CD4-positive, alpha-beta T cell (primary cell): ENCODE data around the gene SLC5A6. TPM values are rescaled to one million over a fixed set of nuclear protein-coding genes. Genes with fewer than 3 reads are reported as not detected.

Experiments used
- ATAC-seq: fragments of 200-7000 bp; cut with Tn5 transposase; one replicate; pipeline ENCODE4 v1.10.0; 2022; ENCODE audit warnings: mild to moderate bottlenecking; ENCODE audit not compliant: poor library complexity
- CTCF ChIA-PET: fragments of 350-600 bp; sonication (Branson Sonifier 250); formaldehyde crosslinking; loops from one replicate; lab custom pipeline; 2021; ENCODE audit warnings: antibody characterized with exemption, inconsistent platforms; lab: Charles Lee
- POLR2A ChIA-PET: fragments of 350-600 bp; sonication (Branson Sonifier 250); formaldehyde crosslinking; loops from one replicate; lab custom pipeline; 2021; ENCODE audit warnings: antibody characterized with exemption, inconsistent platforms; lab: Charles Lee
- DNase-seq, 14 experiments: peaks; one replicate each; pipeline ENCODE4 v3.0.0-alpha.2; 2013 to 2020; ENCODE audit warnings: mixed read lengths in 2 of 14
- H3K27ac ChIP-seq, 2 donors: one replicate each; pipeline versions ENCODE4 v1.5.1 to v1.7.0; 2013; ENCODE audit warnings: low read length in 2 of 2, low read depth in 1 of 2, mild to moderate bottlenecking in 1 of 2
- H3K27me3 ChIP-seq, 2 experiments: 1 replicate in 1 of 2; 2 replicates in 1 of 2; pipeline versions ENCODE4 v1.6.1 to v1.7.0; 2013; ENCODE audit warnings: low read length in 2 of 2, control low read depth in 1 of 2, mild to moderate bottlenecking in 1 of 2, moderate library complexity in 1 of 2; ENCODE audit not compliant: insufficient read depth in 2 of 2, control insufficient read depth in 1 of 2
- H3K36me3 ChIP-seq: one replicate; pipeline ENCODE4 v1.6.1; 2013; ENCODE audit warnings: low read length, control low read depth; ENCODE audit not compliant: insufficient read depth
- H3K4me1 ChIP-seq: one replicate; pipeline ENCODE4 v1.6.1; 2013; ENCODE audit warnings: low read length, control low read depth; ENCODE audit not compliant: insufficient read depth
- H3K4me3 ChIP-seq: one replicate; pipeline ENCODE4 v1.5.1; 2013; ENCODE audit warnings: mild to moderate bottlenecking, low read length, moderate library complexity
- H3K9me3 ChIP-seq, 2 experiments: 1 replicate in 1 of 2; 2 replicates in 1 of 2; pipeline versions ENCODE4 v1.6.1 to v1.7.0; 2013; ENCODE audit warnings: low read length in 2 of 2, mild to moderate bottlenecking in 2 of 2, control low read depth in 1 of 2, moderate library complexity in 1 of 2; ENCODE audit not compliant: control insufficient read depth in 1 of 2, insufficient read depth in 1 of 2
- H3K27ac Mint-ChIP-seq: one replicate; pipeline ENCODE4 v1.8.0; 2020; ENCODE audit warnings: mixed read lengths
- H3K27me3 Mint-ChIP-seq: one replicate; pipeline ENCODE4 v1.8.0; 2021; ENCODE audit warnings: mixed read lengths
- H3K36me3 Mint-ChIP-seq: one replicate; pipeline ENCODE4 v1.8.0; 2021; ENCODE audit warnings: low read depth, mixed read lengths
- H3K4me1 Mint-ChIP-seq: one replicate; pipeline ENCODE4 v1.8.0; 2021; ENCODE audit warnings: low read depth, mixed read lengths
- H3K4me3 Mint-ChIP-seq: one replicate; pipeline ENCODE4 v1.8.0; 2020; ENCODE audit warnings: mild to moderate bottlenecking, mixed read lengths
- H3K9me3 Mint-ChIP-seq: one replicate; pipeline ENCODE4 v1.8.0; 2020; ENCODE audit warnings: mixed read lengths
- CTCF ChIP-seq: fragments of 200-600 bp; IDR thresholded peaks from one replicate; pipeline ENCODE4 v1.8.0; 2022; ENCODE audit warnings: antibody characterized with exemption, mild to moderate bottlenecking
- intact Hi-C, 2 experiments: fragments of 100-400 bp; cut with DNase I in 1 of 2; cut with micrococcal nuclease in 1 of 2; formaldehyde crosslinking; loops; one replicate each; pipeline versions ENCODE4 v1.15.1 to v1.9.0; 2023 to 2025; cut with DNase I, micrococcal nuclease
- total RNA-seq, 174 experiments: library from RNA in 2 of 174; stranded (reverse) in 2 of 174; gene quantifications; one replicate each; pipeline ENCODE4 v1.2.3 and lab custom pipeline; 2021 to 2026

The SLC5A6 gene
- total RNA-seq, 2 experiments from 2014 or later: 196 to 207 TPM

- H3K36me3 ChIP-seq: peaks cover 26% of the 10 kb centered on the region
- Mint-ChIP-seq H3K4me1 (peaks cover 34% of the 10 kb centered on the region), H3K27me3 (no peaks in the 10 kb centered on the region), H3K9me3 (no peaks in the 10 kb centered on the region), H3K36me3 (peaks cover 66% of the 10 kb centered on the region), H3K4me3 (peak overlapping the region; percentile 68), H3K27ac (peak overlapping the region; percentile 93)
- H3K27me3 ChIP-seq: no peaks in the 10 kb centered on the region
- H3K9me3 ChIP-seq: no peaks in the 10 kb centered on the region
- CTCF ChIA-PET: interaction anchor here (1.6 kb wide), 1 partner anchor 27 kb away, joined by 3 read pairs; no protein-coding TSS in a partner anchor
- DNase-seq (no peak), ATAC-seq (no peak)
- TF ChIP-seq CTCF: no peak
- intact Hi-C loops: loop anchor here (2.0 to 10.0 kb wide), 10 partner anchors 46 to 1344 kb away; partner anchors contain the start of genes ASXL2 (in 1 of the 2), CENPA (in 1 of the 2), FOSL2 (in 1 of the 2) and MAPRE3 (in 1 of the 2)
- POLR2A ChIA-PET: no interaction called here
- H3K27ac ChIP-seq: no peak overlapping the region
- no peak overlapping the region for H3K4me3 ChIP-seq
- H3K4me1 ChIP-seq: peaks cover 23% of the 10 kb centered on the region
These were observed 6.5 kb upstream of the SLC5A6 start for GRCh38 chr2:27218614-27219013.

- ATAC-seq (peak; percentile 74), DNase-seq (peak; percentile 75 to 94 (median 84))
- Mint-ChIP-seq H3K27ac (peak within 1 kb of the TSS; percentile 93), H3K9me3 (no peaks in the 10 kb centered on the region), H3K36me3 (peaks cover 65% of the 10 kb centered on the region), H3K27me3 (no peaks in the 10 kb centered on the region), H3K4me3 (peak within 1 kb of the TSS; percentile 98), H3K4me1 (peaks cover 46% of the 10 kb centered on the region)
- Histone ChIP-seq H3K9me3 (no peaks in the 10 kb centered on the region), H3K27ac (peak within 1 kb of the TSS; percentile 67 to 75), H3K4me1 (peaks cover 31% of the 10 kb centered on the region), H3K36me3 (peaks cover 17% of the 10 kb centered on the region), H3K4me3 (peak within 1 kb of the TSS; percentile 87), H3K27me3 (no peaks in the 10 kb centered on the region)
- intact Hi-C loops: loop anchor here (1.0 to 10.0 kb wide), 12 partner anchors 47 to 1343 kb away; partner anchors contain the start of genes ASXL2 (in 1 of the 2), CENPA (in 1 of the 2), FOSL2 (in 1 of the 2) and KHK (in 1 of the 2)
- ChIA-PET POLR2A (no interaction called here), CTCF (interaction anchor here (1.1 to 1.6 kb wide), 2 partner anchors 26 to 46 kb away, joined by 3 read pairs; no protein-coding TSS in a partner anchor)
- no peak for TF ChIP-seq CTCF
These were observed 5.4 kb upstream of the SLC5A6 start, which contains the start of gene CAD for GRCh38 chr2:27217173-27218121. TSS of gene CAD (plus strand) at chr2:27217369. CDS start at chr2:27217552, 183 bp downstream.

GRCh38 chr2:27216416-27217137, 4.5 kb upstream of the SLC5A6 start:
- peak overlapping the region; percentile 87 for H3K4me3 ChIP-seq
- Mint-ChIP-seq H3K27ac (peak overlapping the region; percentile 93), H3K9me3 (no peaks in the 10 kb centered on the region), H3K4me3 (peak overlapping the region; percentile 98), H3K36me3 (peaks cover 63% of the 10 kb centered on the region), H3K4me1 (peaks cover 47% of the 10 kb centered on the region), H3K27me3 (no peaks in the 10 kb centered on the region)
- peaks cover 32% of the 10 kb centered on the region for H3K4me1 ChIP-seq
- no peaks in the 10 kb centered on the region for H3K9me3 ChIP-seq
- no peaks in the 10 kb centered on the region for H3K27me3 ChIP-seq
- peaks cover 9% of the 10 kb centered on the region for H3K36me3 ChIP-seq
- TF ChIP-seq CTCF: no peak
- DNase-seq (peak in 1 of 14 experiments; percentile 30), ATAC-seq (no peak)
- intact Hi-C loops: loop anchor here (1.0 to 10.0 kb wide), 10 partner anchors 48 to 1342 kb away; partner anchors contain the start of genes ASXL2 (in 1 of the 2), CENPA (in 1 of the 2), FOSL2 (in 1 of the 2) and KHK (in 1 of the 2)
- CTCF ChIA-PET: interaction anchor here (0.6 to 1.6 kb wide), 3 partner anchors 25 to 111 kb away, joined by 3 read pairs; no protein-coding TSS in a partner anchor
- peak overlapping the region; percentile 67 to 75 for H3K27ac ChIP-seq
- POLR2A ChIA-PET: no interaction called here
